Bronchial epithelial cell (primary cell): ENCODE results near the gene ZNF773. TPM values are rescaled to one million over a fixed set of nuclear protein-coding genes. Genes with fewer than 3 reads are reported as not detected.
"Not testable (repeated sequence)": the region's sequence is repeated elsewhere in the genome, so short reads cannot be mapped to it uniquely, and the experiment has no call there.

Experiments used
- DNase-seq: peaks from one replicate; pipeline ENCODE4 v3.0.0-alpha.2; 2010; ENCODE audit warnings: low read depth
- FAIRE-seq: peaks from 2 replicates; lab custom pipeline; 2011; peaks lifted over from hg19 to GRCh38; lab: Jason Lieb, UNC
- H3K27me3 ChIP-seq: 2 replicates; pipeline ENCODE4 v1.5.1; 2011; ENCODE audit warnings: low read length; ENCODE audit not compliant: control insufficient read depth, insufficient read depth
- H3K36me3 ChIP-seq: 2 replicates; pipeline ENCODE4 v1.5.1; 2011; ENCODE audit warnings: low read length; ENCODE audit not compliant: control insufficient read depth, insufficient read depth
- H3K4me3 ChIP-seq: 2 replicates; pipeline ENCODE4 v1.5.1; 2011; ENCODE audit warnings: mild to moderate bottlenecking, low read depth, low read length, control low read depth
- total RNA-seq: library from RNA; depleted of rRNA; stranded (reverse); fragments of >200 nt; gene quantifications from 2 replicates; pipeline ENCODE4 v1.2.1, GENCODE V29; 2014
- TF ChIP-seq, protein P1 (sequence below): IDR thresholded peaks from 2 replicates; pipeline ENCODE4 v1.5.1; 2011; ENCODE audit warnings: mild to moderate bottlenecking, moderate library complexity, low read length, control low read depth, inconsistent platforms; ENCODE audit not compliant: insufficient read depth, severe bottlenecking

The ZNF773 gene
- total RNA-seq, 1 donor from 2014 or later = 20.5 TPM

DNA sequence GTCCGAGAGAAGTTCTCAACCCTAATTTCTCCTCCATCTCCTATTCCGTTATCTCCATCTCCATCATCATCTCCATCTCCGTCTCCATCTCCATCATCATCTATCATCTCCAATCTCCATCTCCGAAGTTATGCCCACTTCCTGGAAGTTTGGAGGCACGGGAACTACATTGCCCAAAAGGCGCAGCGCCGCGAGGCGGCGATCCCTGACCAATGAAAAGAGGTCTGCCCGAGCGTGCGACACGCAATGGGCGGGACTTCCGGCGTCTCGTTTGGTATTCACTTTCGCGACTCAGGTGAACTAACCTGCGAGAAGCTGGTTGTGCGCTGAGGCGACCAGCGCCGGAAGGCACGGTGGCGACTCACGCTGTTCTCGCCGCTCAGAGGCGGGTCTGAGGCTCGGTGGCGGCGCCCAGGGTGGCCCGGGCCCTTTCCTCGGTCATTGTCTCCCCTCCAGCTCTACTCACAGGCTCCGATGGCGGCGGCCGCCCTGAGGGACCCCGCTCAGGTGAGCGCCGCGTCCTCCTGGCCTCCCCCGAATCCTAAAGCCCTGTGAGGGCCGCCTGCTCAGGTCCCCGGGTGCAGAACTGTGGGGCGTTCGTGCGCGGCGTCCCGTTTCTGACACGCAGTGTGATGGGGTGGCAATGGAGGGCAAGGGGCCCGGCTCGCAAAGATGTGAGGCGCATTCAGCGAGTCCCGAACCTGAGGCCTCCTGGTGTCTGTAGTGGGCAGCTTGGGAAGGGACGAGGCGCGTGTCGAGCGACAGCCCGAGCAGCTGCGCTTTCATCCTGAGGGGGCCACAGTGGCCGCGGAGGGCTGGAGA is 12.1 kb upstream of the ZNF773 start, which contains the start of gene ZNF419:
TSS of gene ZNF419 (plus strand) at position 274 of the 822 bp plus-strand sequence. CDS start at position 475, 201 bp downstream.
- peaks cover 13% of the 10 kb centered on the region for H3K36me3 ChIP-seq
- FAIRE-seq (peak; percentile 92), DNase-seq (peak; percentile 91)
- peak within 1 kb of the TSS; percentile 78 for H3K4me3 ChIP-seq
- H3K27me3 ChIP-seq = not testable (repeated sequence)
- TF ChIP-seq, protein P1, sequence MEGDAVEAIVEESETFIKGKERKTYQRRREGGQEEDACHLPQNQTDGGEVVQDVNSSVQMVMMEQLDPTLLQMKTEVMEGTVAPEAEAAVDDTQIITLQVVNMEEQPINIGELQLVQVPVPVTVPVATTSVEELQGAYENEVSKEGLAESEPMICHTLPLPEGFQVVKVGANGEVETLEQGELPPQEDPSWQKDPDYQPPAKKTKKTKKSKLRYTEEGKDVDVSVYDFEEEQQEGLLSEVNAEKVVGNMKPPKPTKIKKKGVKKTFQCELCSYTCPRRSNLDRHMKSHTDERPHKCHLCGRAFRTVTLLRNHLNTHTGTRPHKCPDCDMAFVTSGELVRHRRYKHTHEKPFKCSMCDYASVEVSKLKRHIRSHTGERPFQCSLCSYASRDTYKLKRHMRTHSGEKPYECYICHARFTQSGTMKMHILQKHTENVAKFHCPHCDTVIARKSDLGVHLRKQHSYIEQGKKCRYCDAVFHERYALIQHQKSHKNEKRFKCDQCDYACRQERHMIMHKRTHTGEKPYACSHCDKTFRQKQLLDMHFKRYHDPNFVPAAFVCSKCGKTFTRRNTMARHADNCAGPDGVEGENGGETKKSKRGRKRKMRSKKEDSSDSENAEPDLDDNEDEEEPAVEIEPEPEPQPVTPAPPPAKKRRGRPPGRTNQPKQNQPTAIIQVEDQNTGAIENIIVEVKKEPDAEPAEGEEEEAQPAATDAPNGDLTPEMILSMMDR = peak; percentile 17

DNA sequence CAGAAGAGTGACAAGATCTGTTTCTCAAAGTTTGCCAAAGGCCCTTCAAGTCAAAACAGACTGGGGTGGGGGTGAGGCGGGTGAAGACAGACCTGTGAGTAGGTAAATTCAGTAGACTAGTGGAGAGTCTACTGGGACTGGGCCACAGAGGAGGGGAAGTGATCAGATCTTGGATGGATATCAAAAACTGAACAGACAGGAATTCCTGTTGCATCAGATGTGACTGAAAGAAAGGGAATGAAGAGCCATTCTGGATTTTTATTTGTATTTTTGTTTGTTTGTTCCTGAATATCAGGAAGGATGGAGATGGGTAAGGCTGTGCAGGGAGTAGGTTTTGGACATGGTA is 11.5 kb upstream of the ZNF773 start:
- H3K4me3 ChIP-seq = peak overlapping the region; percentile 31
- not testable (repeated sequence) for FAIRE-seq, DNase-seq, H3K27me3 ChIP-seq
- peaks cover 18% of the 10 kb centered on the region for H3K36me3 ChIP-seq

DNA sequence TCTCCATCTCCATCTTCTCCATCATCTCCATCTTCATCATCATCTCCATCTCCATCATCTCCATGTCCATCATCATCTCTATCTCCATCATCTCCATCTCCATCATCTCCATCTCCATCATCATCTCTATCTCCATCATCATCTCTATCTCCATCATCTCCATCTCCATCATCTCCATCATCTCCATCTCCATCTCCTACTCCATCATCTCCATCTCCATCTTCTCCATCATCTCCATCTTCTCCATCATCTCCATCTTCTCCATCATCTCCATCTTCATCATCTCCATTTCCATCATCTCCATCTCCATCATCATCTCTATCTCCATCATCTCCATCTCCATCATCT is 432 bp upstream of the ZNF773 start:
- not testable (repeated sequence) for FAIRE-seq, H3K27me3 ChIP-seq, DNase-seq, H3K4me3 ChIP-seq
- peaks cover 13% of the 10 kb centered on the region for H3K36me3 ChIP-seq

DNA sequence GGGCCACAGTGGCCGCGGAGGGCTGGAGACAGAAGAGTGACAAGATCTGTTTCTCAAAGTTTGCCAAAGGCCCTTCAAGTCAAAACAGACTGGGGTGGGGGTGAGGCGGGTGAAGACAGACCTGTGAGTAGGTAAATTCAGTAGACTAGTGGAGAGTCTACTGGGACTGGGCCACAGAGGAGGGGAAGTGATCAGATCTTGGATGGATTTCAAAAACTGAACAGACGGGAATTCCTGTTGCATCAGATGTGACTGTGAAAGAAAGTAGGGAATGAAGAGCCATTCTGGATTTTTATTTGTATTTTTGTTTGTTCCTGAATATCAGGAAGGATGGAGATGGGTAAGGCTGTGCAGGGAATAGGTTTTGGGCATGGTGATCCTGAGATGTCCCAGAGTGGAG is 662 bp downstream of the ZNF773 start:
- FAIRE-seq (peak; percentile 18), DNase-seq (peak; percentile 15)
- H3K36me3 ChIP-seq = peaks cover 14% of the 10 kb centered on the region
- peak overlapping the region; percentile 38 for H3K4me3 ChIP-seq
- not testable (repeated sequence) for H3K27me3 ChIP-seq

DNA sequence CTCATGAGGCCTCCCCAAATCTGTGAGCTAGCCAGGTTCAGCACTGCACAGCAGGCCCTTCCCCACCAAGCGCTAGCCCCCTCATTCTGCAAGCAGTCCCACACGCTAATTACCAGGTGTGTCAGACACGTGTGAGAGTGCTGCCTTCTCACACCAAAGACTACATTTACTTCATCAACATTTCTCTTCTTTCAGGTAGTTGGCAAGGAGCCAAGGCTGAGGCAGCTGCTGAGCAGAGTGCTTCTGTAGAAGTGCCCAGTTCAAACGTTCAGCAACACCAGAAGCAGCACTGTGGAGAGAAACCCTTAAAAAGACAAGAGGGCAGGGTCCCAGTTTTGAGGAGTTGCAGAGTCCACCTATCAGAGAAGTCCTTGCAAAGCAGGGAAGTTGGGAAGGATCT is 6.4 kb downstream of the ZNF773 start:
- FAIRE-seq = no peak
- TF ChIP-seq, protein P1 = no peak
- peaks cover 25% of the 10 kb centered on the region for H3K36me3 ChIP-seq

DNA sequence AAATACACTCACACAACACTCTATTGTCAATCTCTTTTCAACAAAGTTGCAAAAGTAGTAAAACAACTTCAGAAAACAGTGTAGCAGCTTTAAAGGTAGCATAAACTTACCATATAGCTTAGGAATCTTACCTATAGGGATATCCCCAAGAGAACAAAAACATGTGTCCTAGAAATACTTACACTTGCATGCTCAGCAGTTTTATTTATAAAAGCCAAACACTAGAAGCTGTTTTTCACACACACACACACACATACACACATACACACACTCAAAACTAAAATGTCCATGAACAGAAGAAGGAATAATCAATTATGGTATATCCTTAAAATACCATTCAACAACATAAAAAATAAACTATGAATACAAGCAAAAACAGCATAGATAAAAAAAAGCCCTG is 11.7 kb downstream of the ZNF773 start:
- FAIRE-seq = no peak
- DNase-seq = no peak
- peaks cover 8% of the 10 kb centered on the region for H3K36me3 ChIP-seq

More for the DNA sequence above, 6.4 kb downstream of the ZNF773 start:
- Histone ChIP-seq H3K4me3 (no peak overlapping the region), H3K27me3 (no peaks in the 10 kb centered on the region)
- DNase-seq = no peak

DNA sequence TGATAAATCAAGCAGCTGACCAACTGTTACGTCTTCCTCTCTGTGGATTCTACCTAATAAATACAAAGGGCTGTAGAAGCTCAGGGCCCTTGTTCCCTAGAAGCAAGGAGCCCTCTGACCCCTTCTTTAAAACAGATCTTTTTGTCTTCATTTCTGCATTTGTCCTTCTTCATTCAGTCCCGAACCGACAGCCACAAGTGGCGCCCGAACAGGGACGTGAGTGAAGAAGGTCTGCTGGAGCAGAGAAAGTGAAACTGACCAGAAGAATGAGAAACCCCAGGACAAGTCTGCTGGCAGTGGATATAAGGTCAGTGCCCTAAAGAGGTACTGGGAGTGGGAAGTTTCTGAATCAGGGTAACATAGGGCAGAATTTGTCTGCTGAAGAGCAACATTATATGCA is 13.1 kb downstream of the ZNF773 start:
- no peak for FAIRE-seq
- H3K36me3 ChIP-seq = peaks cover 3% of the 10 kb centered on the region

More for the DNA sequence above, 11.7 kb downstream of the ZNF773 start:
- H3K27me3 ChIP-seq = no peaks in the 10 kb centered on the region
- TF ChIP-seq, protein P1 = no peak
- H3K4me3 ChIP-seq = no peak overlapping the region

More for the DNA sequence above, 13.1 kb downstream of the ZNF773 start:
- Histone ChIP-seq H3K27me3 (no peaks in the 10 kb centered on the region), H3K4me3 (no peak overlapping the region)
- no peak for DNase-seq
- TF ChIP-seq, protein P1 = no peak
